ENCODE data around the gene RALGAPB.

DNA sequence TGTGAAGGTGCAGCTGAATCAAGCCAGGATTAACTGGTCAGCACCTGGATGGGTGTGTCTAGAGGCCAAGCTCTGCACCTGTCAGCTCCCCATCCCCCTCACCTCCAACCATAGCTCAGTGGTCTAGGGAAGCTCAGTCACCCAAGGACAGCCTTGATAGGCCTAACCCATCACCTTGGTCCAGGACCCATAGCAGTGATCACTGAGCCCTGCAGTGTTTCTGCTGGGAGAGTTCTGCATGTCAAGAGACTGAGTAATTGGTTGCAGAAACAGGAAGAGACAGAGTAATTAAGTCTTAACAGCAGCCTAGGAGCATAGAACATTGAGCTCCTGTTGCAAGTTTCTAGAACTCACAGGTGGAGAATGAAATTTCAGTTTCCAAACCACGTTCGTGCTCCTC is 18.7 kb upstream of the RALGAPB start:
- no peak for TF ChIP-seq CTCF (IDR thresholded peaks at IDR 0.05)
- TF ChIP-seq ZFX (IDR thresholded peaks at IDR 0.05; ENCODE audit: borderline replicate concordance): no peak

Data from 22Rv1 (cell line).